Anterior cingulate cortex (tissue), 58 donors: ENCODE measurements around the gene SNAPC4.
"Not testable (repeated sequence)": the region's sequence is repeated elsewhere in the genome, so short reads cannot be mapped to it uniquely, and the experiment has no call there.

Experiments
- DNase-seq, 58 donors: peaks; one replicate each; lab custom pipeline; 2025; lab: John Stamatoyannopoulos, UW

The SNAPC4 gene

DNA sequence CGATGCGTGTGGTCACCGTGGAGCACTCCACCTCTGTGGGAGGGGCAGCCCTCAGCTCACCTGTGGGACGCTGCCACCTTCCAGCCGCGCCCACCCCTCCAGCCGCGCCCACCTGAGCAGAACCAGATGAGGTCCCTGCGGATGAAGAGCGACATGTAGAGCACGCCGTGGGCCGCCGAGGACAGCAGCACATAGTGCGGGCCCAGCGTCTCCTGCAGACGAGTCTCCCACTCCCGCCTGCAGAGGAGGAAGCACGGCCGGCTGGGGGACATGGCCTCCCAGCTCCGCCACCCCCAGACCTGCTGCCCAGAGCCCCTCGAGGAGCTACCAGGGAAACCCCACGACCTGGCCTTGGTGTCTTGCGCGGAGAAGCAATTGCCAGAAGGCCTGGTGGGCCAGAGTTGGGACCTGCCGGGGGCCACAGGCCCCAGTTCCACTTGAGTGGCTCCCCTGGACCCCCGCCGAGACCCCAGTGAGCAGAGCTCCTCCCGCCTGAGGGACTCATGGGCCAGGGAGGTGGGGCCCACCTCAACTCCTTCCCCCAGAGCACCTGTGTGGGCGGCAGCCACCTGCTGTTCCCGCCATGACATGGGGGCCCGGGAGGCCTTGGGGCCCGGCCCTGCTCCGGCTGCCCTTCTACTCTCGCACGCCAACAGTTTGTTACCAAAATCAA is 33.2 kb upstream of the SNAPC4 start:
- DNase-seq = no peak

DNA sequence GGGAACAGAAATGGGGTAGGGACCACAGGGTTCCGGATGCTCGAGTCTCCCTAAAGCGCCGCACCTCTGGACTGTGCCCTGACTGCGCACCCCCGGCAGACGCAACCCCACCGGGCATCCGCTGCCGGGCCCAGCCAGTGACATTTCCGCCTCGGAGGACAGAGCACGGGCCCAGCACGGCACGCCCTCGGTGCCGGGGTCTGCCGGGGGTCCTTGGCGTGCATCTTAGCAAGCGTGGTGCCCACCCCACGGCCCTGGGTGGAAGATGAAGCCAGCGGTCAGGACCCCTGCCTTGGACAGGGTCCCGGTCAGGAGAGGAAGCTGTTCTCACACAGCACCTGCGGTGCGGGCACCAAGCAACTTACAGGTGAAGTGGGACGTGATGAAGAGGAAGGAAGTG is 32.6 kb upstream of the SNAPC4 start:
- DNase-seq = no peak

DNA sequence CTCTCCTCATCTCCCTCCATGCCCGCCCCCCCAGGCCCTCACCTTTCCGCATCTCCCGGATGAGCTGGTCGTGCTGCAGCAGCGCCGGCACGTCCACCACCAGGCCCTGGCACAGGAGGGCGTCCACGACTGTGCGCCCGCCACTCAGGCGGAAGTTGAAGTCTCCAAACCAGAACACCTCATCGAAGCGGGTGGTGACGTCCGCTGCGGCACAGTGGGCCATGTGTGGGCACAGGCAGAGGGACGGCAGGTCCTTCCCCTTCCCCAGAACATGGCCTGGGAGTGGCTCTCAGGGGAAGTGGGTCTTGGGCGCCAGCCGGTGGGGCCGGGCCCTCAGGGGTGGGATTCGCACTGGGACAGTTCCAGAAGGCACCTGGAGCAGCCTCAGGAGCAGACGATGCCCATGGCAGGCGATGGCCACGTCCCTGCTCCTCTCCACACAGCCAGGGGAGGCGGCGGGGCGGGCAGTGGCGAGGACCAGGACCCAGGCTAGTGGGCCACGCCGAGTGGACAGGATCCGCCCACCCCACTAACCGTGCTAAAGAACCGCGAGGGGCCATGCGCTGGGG is 31.9 kb upstream of the SNAPC4 start:
- DNase-seq = no peak

DNA sequence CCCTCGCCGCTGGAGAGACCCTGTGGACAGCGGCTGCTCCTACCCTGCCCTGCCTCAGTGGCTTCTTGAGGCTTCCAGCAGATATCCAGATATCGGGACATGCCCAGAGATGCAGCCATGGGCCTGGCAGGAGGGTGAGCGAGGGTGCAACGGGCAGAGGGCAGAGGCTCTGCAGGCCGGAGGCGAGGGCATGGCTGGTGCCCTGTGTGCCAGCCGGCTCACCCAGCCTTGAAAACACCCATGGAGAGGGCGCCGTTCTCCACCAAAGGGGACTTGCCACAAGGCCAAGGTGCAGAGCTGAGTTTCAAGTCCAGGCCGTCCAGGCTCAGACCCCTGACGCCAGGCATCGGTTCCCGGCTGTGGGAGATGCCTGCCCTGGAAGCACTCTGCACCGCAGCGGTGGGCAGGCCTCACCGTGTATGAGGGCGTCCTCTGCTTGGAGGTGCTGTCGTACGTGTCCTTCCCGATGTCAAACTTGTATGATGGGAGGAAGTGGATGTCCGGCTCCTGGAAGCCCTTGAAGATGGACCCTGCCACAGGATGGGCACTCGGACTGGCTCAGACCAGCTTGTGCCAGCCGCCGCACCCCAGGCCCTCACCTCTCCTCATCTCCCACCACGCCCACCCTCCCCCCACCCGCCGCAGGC is 30.7 kb upstream of the SNAPC4 start:
- no peak for DNase-seq

DNA sequence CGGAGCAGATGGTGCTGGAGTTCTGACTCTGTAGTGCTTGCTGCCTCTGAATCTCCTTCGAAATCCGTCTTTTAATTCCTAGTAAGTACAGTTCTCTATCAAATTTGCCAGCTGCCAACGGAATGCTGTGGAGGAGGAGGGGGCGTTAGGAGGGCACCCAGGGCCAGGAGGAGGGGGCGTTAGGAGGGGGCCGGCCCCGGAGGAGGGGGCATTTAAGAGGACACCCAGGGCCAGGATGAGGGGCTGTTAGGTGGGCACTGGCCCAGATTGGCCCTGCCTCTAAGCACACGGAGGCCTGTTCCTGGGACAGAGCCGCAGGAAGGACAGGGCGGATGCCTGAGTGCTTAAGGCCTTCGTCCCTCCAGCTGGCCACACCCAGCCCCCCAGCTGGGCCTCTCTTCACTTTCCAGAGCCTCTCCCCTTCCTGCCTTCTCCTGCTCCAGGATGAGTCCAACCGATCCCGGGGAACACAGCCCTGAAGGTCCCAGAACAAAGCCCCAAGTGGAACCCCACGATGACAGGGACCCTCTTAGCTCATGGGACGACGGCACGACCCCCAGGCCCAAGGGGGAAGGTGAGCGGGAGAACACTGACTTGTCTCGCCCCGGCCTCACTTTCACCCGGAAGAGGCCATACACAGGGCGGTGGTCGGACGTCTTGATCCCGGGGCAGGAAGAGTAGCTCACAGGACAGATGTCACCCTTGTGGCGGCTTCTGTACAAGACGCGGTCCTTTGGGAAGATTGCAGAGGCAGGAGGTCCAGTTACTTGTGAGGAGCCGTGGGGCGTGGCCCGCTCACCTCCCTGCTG is 29.9 kb upstream of the SNAPC4 start:
- DNase-seq = no peak

DNA sequence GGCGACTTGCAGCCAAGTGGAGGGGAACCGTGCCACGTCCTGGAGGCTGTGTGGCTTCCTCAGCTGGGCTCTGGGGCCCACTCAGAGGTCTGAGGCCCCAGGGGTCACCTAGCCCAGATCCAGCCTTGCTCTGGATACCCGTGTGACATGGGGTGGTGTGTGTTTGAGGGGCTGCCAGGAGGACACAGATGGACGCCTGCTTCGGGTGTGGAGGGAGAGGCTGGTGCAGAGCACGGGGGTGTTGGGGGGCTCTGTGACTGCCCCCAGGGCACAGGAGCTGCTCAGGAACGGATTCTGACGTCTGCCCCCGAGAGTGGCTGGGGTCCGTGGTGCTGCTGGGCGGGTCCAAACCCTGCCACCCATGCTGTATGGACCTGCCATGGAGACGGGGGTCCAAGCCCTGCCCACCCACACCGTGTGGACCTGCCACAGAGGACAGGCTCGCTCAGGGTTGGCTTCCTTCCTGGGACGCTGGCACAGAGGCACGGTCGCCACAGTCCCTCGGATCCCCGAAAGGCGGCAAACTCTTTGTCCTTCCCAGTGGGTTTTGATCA is 29.2 kb upstream of the SNAPC4 start:
- DNase-seq = no peak

DNA sequence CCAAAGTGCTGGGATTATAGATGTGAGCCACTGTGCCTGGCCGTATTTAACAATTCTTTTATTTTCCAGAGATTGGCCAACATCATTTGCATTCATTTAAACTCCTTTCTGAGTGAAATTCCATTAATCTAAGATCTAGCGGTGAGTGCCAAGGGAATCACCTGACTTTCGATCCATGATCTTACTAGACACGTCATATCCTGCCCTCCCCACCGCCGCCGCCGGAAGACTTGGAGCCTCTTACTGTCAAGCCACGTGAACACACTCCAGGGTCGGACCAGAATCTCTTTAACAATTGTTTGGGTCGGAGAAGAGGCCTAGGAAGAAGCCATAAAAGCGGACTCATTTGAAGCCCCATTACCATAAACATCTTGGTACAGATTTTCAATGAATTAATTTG is 26.8 kb upstream of the SNAPC4 start:
- no peak for DNase-seq

DNA sequence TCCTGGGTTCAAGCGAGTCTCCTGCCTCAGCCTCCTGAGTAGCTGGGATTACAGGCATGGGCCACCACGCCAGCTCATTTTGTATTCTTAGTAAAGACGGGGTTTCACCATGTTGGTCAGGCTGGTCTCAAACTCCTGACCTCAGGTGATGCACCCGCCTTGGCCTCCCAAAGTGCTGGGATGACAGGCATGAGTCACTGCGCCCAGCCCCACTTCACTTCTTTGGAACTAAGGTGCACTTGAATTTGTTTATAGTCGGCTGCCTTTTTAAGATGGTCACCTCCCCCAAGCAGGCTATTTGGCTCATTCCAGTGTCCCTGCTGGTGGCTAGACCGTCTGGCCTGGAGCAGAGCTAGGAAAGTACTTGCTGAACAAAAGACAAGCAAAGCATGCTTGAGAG is 25.4 kb upstream of the SNAPC4 start:
- not testable (repeated sequence) for DNase-seq

DNA sequence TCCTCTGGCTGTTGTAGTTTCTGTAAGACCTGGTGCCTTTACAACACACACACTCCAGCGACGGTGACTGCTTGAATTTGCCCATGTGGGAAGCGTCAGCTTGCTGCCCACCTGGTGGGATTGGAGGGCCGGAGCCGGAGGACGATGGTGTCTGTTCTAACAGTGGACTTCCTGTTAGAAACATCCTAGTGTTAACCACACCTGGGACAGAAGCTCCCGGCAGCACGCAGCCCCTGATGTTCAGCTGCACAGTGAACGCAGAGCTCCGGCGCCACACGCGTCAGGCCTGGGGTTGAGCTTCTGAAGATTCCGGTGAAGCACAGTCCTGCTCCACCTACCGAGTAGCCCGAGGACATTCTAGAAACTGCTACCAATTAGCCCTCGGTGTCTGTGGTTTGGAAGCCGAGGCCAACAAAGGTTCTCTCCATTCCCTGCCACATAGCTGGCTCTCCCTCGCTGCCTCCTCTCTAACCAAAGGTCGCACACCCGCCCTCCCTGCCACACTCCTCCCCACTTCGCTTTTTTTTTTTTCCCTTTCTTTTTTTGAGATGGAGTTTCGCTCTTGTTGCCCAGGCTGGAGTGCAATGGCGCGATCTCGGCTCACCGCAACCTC is 24.9 kb upstream of the SNAPC4 start:
- no peak for DNase-seq

DNA sequence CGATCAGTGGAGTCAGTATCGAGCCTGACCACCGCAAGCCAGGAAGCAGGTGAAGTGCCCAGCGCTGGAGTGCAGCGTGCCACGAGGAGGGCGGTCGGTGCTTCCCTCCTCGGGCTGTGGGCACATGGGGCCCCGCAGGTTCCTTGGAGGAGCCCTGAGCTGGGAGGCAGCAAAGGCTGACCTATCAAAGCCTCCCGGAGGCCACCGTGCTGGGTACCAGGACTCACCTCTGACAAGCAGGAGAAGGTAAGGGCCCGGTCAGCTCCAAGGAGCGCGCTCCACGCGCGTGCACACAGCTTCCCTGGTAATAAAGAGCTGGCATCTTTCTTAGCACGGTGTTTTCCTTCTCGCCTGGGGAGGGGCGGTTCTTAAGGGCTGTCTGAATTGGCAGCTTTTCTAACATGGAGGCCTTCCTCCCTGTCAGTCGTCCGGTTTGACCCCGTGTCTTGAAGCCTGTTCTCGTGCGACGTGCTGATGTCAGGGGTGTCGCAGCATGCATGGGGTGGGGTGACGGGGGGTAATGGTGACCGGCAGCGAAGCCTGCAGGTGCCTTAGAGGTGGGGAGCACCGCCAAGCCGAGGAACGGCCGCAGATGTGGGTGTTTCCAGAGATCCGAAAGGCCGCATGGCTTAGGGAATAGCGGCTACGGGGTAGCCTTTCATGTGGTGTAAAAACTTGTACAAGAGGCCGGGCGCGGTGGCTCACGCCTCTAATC is 23.6 kb upstream of the SNAPC4 start:
- no peak for DNase-seq

DNA sequence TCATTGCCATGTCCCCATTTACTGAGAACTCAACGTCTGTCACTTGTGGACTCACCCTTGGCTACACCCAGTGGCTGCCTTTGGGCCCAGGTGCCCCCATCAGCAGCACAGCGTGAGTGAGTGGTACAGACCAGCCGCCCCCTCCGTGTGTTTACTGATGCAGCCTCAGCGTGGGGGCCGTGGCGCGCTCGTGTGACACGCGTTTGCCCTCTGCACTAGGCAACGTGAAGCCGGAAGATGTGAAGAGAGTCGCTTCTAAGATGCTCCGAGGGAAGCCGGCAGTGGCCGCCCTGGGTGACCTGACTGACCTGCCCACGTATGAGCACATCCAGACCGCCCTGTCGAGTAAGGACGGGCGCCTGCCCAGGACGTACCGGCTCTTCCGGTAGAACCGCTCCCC is 22.9 kb upstream of the SNAPC4 start:
- no peak for DNase-seq

DNA sequence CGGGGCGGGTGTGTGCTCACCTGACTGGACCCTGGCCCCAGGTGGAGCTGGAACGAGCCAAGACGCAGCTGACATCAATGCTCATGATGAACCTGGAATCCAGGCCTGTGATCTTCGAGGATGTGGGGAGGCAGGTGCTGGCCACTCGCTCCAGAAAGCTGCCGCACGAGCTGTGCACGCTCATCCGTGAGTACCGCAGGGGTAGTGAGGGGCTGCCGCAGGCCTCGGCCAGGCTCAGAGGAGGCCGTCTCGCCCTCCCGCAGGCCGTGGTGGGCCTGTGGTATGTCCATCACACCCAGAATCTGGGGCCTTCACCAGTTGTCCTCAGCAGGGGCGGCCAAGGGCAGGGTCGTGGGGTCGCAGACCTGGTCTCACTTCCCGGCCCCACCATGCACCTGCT is 21.8 kb upstream of the SNAPC4 start:
- DNase-seq = no peak

DNA sequence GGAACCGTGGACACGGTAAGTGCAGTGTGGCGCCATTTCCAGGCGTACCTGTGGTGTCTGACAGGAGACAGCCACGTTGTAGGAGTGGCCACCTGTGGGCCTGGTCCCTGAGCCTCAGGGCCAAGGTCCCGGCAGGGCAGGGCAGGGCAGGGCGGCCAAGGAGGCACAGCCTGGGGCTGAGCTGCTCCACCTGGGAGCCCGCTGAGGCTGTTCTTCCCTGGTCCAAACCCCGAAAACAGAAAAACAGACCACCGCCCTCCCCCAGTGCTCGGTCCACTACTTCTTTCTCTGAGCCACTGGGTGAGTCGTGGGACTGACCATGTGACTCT is 19.1 kb upstream of the SNAPC4 start:
- no peak for DNase-seq

DNA sequence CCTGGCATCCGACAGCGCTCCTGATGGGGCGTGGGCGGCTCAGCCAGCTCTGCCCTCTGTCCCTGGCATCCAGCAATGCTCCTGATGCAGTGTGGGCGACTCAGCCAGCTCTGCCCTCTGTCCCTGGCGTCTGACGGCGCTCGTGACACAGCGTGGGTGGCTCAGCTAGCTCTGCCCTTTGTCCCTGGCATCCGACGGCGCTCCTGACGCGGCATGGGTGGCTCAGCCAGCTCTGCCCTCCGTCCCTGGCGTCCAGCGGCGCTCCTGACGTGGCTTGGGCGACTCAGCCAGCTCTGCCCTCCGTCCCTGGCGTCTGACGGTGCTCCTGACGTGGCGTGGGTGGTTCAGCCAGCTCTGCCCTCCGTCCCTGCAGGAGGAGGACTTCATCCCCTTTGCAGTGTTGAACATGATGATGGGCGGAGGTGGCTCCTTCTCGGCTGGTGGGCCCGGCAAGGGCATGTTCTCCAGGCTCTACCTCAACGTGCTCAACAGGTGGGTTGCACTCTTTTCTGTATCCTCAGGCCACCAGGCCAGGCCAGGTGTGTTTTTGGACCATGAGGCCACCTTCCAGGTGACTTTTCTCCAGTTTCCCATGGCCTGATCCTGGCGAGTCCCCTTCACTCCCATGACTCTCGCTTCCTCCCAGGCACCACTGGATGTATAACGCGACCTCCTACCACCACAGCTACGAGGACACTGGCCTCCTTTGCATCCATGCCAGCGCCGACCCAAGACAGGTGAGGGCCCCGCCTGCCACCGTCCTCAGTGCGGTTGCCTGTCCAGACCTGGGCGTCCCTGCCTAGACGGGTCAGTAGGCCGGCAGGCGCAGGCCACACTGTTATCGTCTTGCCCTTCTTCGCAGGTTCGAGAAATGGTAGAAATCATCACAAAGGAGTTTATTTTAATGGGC is 18.5 kb upstream of the SNAPC4 start:
- no peak for DNase-seq

DNA sequence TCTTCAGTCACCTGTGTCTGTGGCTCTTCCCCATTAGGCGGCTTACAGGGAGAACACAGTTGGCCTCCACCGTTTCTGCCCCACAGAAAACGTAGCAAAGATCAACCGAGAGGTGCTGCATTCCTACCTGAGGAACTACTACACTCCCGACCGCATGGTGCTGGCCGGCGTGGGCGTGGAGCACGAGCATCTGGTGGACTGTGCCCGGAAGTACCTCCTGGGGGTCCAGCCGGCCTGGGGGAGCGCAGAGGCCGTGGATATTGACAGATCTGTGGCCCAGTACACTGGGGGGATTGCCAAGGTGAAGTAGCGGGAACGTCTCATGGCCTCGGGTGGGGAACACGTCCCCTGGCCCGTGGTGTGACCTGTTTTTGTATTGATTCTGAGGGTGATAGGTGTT is 16.9 kb upstream of the SNAPC4 start:
- no peak for DNase-seq

DNA sequence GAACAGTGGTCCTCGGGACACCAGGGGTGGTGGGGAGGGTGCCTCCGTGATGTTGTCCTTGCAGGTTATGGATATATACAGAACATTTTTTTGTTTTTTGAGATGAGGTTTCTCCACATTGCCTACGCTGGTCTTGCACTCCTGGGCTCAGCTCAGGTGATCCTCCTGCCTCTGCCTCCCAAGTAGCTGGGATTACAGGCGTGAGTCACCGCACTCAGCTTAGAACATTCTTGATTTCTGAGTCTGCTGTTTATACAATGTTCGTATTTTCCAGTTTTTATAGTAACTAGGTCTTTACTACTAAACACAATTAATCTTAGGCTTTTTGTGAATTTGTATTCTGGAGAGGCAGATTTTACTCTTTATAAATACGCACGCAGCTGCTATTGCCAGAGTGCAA is 16.5 kb upstream of the SNAPC4 start:
- no peak for DNase-seq

DNA sequence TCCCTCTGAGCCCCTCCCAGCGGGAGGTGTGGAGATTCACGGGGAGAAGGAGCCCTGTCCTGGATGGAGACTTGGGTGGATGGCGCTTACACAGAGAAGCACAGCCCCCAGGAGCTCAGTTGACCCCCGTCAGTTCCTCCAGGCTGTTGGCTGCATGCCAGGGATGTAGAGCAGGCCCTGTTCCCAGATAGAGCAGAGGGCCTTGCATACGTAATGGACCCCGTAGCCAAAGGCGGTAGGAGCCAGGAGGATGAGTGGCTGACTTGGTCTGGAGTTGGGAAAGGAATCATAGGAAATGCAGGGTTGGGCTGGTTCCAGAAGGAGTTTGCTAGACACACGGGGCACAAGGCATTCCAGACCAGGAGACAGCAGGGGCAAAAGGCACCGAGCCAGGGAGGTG is 13.0 kb upstream of the SNAPC4 start:
- DNase-seq = peak in 3 of 58 donors; percentile 6 to 38 (median 26)

DNA sequence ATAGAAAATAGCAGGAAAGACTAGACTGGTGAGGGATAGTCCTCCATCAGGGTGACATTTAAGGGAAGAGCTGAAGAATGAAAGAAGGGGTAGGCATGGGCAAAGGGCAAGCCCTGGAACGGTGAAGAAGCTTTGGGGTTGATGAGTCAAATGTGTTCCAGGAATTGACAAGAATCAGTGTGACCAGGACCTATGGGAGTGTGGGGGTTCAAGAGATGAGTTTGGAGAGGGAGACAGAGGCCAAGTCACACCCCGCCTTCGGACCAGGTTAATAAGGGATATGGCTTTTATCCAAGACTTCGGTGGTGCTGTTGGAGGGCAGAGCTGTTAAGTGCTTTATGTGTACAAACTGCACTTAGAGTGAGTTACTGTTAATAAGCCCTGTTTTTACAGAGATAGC is 11.4 kb upstream of the SNAPC4 start:
- DNase-seq = no peak
